ENCODE results near the gene POLR1H.

DNA sequence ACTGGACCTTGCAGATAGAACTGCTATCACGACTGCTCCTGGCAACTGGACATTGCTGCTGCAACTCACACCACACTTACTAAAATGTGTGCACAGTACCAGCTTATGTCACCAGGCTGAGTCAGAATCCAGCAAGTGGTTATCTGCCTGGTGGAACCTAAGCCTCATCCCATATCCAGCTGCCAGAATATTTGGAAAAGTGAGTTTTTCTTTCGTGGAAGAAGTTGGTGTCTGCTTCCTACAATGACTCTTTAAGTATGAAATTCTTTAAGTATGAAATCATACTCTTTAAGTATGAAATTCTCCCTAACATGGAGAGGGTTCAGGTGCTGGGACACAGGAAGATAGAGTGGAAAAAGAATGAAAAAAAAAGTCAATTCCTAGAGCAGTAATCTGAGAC is 16.4 kb upstream of the POLR1H start:
- TF ChIP-seq, protein P1, sequence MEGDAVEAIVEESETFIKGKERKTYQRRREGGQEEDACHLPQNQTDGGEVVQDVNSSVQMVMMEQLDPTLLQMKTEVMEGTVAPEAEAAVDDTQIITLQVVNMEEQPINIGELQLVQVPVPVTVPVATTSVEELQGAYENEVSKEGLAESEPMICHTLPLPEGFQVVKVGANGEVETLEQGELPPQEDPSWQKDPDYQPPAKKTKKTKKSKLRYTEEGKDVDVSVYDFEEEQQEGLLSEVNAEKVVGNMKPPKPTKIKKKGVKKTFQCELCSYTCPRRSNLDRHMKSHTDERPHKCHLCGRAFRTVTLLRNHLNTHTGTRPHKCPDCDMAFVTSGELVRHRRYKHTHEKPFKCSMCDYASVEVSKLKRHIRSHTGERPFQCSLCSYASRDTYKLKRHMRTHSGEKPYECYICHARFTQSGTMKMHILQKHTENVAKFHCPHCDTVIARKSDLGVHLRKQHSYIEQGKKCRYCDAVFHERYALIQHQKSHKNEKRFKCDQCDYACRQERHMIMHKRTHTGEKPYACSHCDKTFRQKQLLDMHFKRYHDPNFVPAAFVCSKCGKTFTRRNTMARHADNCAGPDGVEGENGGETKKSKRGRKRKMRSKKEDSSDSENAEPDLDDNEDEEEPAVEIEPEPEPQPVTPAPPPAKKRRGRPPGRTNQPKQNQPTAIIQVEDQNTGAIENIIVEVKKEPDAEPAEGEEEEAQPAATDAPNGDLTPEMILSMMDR (IDR thresholded peaks at IDR 0.05): no peak
- TF ChIP-seq POLR2A (IDR thresholded peaks at IDR 0.05) (no peak), EP300 (IDR thresholded peaks at IDR 0.05) (no peak), POLR2AphosphoS5 (IDR thresholded peaks at IDR 0.05) (no peak)
